Fibroblast of mammary gland (primary cell): ENCODE data around the gene PPCDC.

Experiments used
- DNase-seq: peaks from one replicate; pipeline ENCODE4 v3.0.0-alpha.2; 2010; ENCODE audit warnings: low read depth
- H3K4me3 ChIP-seq: 2 replicates; pipeline ENCODE4 v1.5.1; 2011; ENCODE audit warnings: low read depth, mild to moderate bottlenecking, low read length, moderate library complexity; ENCODE audit not compliant: control insufficient read depth
- TF ChIP-seq, protein P1 (sequence below): conservative IDR thresholded peaks from 2 replicates; pipeline ENCODE4 v1.5.1; 2011; ENCODE audit warnings: low read depth, low read length, inconsistent platforms; ENCODE audit not compliant: control insufficient read depth, insufficient read depth

PPCDC gene

DNA sequence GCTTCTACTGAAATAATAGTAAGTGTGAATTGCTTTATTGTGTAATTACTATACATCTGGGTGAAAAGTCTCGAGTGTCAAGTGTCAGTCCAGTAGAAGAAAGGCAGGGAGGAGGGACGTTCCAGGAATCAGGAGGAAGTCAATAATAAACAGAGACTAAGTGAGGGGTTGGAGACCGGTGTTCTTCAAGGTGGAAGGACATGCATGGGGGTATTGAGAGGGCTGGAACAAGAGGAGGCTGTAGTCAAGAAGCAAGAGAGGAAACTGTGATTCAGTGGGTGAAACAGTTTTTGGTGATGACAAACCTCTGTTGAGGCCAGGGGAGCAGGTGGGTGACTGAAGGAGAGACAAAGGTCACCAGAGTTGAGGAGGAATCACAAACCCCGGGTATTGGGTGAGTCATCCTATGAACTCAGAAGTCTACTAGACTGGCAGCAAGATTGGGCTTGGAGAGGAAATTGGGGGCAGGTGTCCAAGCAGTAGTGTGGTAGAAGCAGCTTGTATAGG lies 39.6 kb upstream of the PPCDC start:
- H3K4me3 ChIP-seq: no peak overlapping the region
- TF ChIP-seq, protein P1, sequence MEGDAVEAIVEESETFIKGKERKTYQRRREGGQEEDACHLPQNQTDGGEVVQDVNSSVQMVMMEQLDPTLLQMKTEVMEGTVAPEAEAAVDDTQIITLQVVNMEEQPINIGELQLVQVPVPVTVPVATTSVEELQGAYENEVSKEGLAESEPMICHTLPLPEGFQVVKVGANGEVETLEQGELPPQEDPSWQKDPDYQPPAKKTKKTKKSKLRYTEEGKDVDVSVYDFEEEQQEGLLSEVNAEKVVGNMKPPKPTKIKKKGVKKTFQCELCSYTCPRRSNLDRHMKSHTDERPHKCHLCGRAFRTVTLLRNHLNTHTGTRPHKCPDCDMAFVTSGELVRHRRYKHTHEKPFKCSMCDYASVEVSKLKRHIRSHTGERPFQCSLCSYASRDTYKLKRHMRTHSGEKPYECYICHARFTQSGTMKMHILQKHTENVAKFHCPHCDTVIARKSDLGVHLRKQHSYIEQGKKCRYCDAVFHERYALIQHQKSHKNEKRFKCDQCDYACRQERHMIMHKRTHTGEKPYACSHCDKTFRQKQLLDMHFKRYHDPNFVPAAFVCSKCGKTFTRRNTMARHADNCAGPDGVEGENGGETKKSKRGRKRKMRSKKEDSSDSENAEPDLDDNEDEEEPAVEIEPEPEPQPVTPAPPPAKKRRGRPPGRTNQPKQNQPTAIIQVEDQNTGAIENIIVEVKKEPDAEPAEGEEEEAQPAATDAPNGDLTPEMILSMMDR: no peak
- DNase-seq: peak; percentile 56

- H3K4me3 ChIP-seq: no peak overlapping the region
- peak; percentile 30 for DNase-seq
- TF ChIP-seq, protein P1: peak; percentile 33
Measured at GRCh38 chr15:74988007-74988800, 35.2 kb upstream of the PPCDC start.

DNA sequence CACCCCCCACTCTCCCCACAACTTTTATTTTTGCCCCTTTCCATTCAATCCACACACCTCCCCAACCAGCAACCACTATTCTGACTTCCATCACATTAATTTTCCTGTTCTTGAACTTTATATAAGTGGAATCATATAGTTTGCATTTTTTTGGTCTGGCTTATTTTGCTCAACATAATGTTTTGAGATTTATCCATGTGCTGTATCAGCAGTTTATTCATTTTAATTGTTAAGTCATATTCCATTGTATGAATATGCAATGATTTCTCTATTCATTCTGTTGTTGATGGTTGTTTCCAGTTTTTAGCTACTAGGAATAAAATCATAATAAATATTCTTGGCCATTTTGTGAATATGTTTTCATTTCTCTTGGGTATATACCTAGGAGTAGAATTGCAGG lies 33.9 kb upstream of the PPCDC start:
- TF ChIP-seq, protein P1: no peak
- no peak for DNase-seq
- H3K4me3 ChIP-seq: no peak overlapping the region

- TF ChIP-seq, protein P1: no peak
- H3K4me3 ChIP-seq: no peak overlapping the region
- no peak for DNase-seq
Measured at GRCh38 chr15:74992619-74993018, 30.8 kb upstream of the PPCDC start.

DNA sequence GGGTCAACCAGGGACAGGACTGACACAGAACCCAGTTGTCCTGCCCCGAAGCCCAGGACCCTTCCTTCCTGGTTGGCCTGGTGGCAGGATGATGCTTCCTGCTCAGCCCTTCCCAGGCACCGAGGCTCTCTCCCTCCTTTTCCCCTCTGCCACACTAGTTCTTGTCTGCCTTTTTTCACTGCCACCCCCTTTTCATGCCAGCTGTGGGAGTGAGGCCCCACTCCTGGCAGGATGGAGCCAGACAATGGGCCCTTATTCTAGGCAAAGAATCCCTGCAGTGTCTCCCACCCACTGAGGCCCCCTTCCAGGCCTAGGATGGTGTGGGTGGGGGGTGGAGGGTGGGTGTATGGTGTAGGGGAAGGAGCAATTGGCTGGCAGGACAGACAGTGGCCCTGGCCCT lies 29.2 kb upstream of the PPCDC start:
- no peak overlapping the region for H3K4me3 ChIP-seq
- TF ChIP-seq, protein P1: no peak
- no peak for DNase-seq

DNA sequence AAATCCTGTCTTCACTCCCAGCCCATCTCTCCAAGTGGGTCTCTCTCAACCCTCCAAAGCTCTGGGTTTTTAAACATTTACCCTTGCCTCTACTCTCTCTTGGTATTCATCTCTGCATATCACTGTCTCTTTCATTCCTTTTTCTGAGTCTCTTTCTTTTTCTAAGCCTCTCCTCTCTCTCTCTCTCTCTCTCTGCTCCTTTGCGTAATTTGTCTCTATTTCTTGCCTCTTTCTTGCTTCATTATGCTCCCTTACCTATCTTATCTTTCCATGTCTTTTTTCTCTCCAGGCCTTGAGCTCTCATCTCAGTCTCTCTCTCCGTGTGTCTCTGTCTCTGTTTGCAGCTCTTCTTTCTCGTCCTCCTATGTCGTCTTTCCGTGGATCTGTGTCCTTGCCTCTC lies 28.7 kb upstream of the PPCDC start:
- H3K4me3 ChIP-seq: no peak overlapping the region
- DNase-seq: no peak
- TF ChIP-seq, protein P1: no peak
